GM23338 (cell line): ENCODE results near the gene CNOT8.

Experiments
- EZH2 ChIP-seq: fragments of 200-600 bp; sonication (generic); IDR thresholded peaks from one replicate; pipeline ENCODE4 v1.8.0; 2017; ENCODE audit warnings: antibody characterized with exemption, mild to moderate bottlenecking, low read depth; ENCODE audit not compliant: unreplicated experiment
- TF ChIP-seq, protein P1 (sequence below), 2 experiments: fragments of 200-600 bp in 1 of 2; sonication (generic) in 1 of 2; conservative IDR thresholded peaks; 2 replicates each; pipeline versions ENCODE4 v1.5.1 to v1.6.1; 2016 to 2017; ENCODE audit warnings: antibody characterized with exemption in 2 of 2, low read depth in 2 of 2, mild to moderate bottlenecking in 2 of 2, moderate library complexity in 1 of 2

GRCh38 chr5:154813736-154814135 lies 44.7 kb upstream of the CNOT8 start:
- no peak for TF ChIP-seq EZH2
- TF ChIP-seq, protein P1, sequence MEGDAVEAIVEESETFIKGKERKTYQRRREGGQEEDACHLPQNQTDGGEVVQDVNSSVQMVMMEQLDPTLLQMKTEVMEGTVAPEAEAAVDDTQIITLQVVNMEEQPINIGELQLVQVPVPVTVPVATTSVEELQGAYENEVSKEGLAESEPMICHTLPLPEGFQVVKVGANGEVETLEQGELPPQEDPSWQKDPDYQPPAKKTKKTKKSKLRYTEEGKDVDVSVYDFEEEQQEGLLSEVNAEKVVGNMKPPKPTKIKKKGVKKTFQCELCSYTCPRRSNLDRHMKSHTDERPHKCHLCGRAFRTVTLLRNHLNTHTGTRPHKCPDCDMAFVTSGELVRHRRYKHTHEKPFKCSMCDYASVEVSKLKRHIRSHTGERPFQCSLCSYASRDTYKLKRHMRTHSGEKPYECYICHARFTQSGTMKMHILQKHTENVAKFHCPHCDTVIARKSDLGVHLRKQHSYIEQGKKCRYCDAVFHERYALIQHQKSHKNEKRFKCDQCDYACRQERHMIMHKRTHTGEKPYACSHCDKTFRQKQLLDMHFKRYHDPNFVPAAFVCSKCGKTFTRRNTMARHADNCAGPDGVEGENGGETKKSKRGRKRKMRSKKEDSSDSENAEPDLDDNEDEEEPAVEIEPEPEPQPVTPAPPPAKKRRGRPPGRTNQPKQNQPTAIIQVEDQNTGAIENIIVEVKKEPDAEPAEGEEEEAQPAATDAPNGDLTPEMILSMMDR (conservative IDR thresholded peaks at IDR 0.05; ENCODE audit: low read depth in 2 of 2) = no peak
